HepG2 (cell line): ENCODE measurements around the gene CHID1. TPM values are rescaled to one million over a fixed set of nuclear protein-coding genes. Genes with fewer than 3 reads are reported as not detected.
A peak's percentile ranks its signal among the peaks of the same experiment; 100 is the strongest.

Experiments used
- AHDC1 ChIP-seq: sonication (generic); formaldehyde crosslinking; IDR thresholded peaks from 2 replicates; pipeline ENCODE4 v1.5.1; 2020; ENCODE audit warnings: mild to moderate bottlenecking, missing genetic modification reagents, borderline replicate concordance
- BORCS8-MEF2B ChIP-seq: sonication (generic); formaldehyde crosslinking; IDR thresholded peaks from 2 replicates; pipeline ENCODE4 v1.8.0; 2022; ENCODE audit warnings: mild to moderate bottlenecking, missing genetic modification reagents
- CBX5 ChIP-seq: sonication (generic); formaldehyde crosslinking; IDR thresholded peaks from 2 replicates; pipeline ENCODE4 v1.4.0; 2020; ENCODE audit warnings: missing genetic modification reagents, borderline replicate concordance
- ERF ChIP-seq: IDR thresholded peaks from 2 replicates; pipeline ENCODE4 v1.6.1; 2018; ENCODE audit warnings: missing biosample characterization, missing genetic modification reagents
- ESRRA ChIP-seq: sonication (generic); formaldehyde crosslinking; IDR thresholded peaks from 2 replicates; pipeline ENCODE4 v1.5.1; 2020; ENCODE audit warnings: mild to moderate bottlenecking, low read depth, missing genetic modification reagents
- GTF2F1 ChIP-seq: fragments of 150-350 bp; IDR thresholded peaks from 2 replicates; pipeline ENCODE4 v1.6.1; 2014; ENCODE audit warnings: low read length
- GTF3A ChIP-seq: sonication (generic); formaldehyde crosslinking; conservative IDR thresholded peaks from 2 replicates; pipeline ENCODE4 v1.4.0; 2020; ENCODE audit warnings: mild to moderate bottlenecking, missing genetic modification reagents
- NFIB ChIP-seq: sonication (generic); formaldehyde crosslinking; IDR thresholded peaks from 2 replicates; pipeline ENCODE4 v1.9.0; 2021; ENCODE audit warnings: missing genetic modification reagents, mild to moderate bottlenecking, borderline replicate concordance
- NPAS2 ChIP-seq: sonication (generic); formaldehyde crosslinking; IDR thresholded peaks from 2 replicates; pipeline ENCODE4 v1.8.0; 2022; ENCODE audit warnings: mild to moderate bottlenecking, missing genetic modification reagents, borderline replicate concordance
- PBX3 ChIP-seq: sonication (generic); formaldehyde crosslinking; IDR thresholded peaks from 2 replicates; pipeline ENCODE4 v1.8.1; 2023; ENCODE audit warnings: missing genetic modification reagents, inconsistent platforms, borderline replicate concordance
- RARA ChIP-seq: IDR thresholded peaks from 2 replicates; pipeline ENCODE4 v1.6.1; 2016; ENCODE audit warnings: missing genetic modification reagents, missing compliant biosample characterization
- RARG ChIP-seq: sonication (generic); formaldehyde crosslinking; IDR thresholded peaks from 2 replicates; pipeline ENCODE4 v1.4.0; 2020; ENCODE audit warnings: low read depth, mild to moderate bottlenecking, missing genetic modification reagents
- RFXANK ChIP-seq: IDR thresholded peaks from 2 replicates; pipeline ENCODE4 v1.6.1; 2016
- SAFB2 ChIP-seq: sonication (generic); formaldehyde crosslinking; IDR thresholded peaks from 2 replicates; pipeline ENCODE4 v1.5.1; 2020; ENCODE audit warnings: missing genetic modification reagents, low read depth, mild to moderate bottlenecking, borderline replicate concordance
- SETDB1 ChIP-seq: sonication (generic); formaldehyde crosslinking; IDR thresholded peaks from 2 replicates; pipeline ENCODE4 v1.5.1; 2020; ENCODE audit warnings: missing genetic modification reagents, mild to moderate bottlenecking, borderline replicate concordance
- THAP8 ChIP-seq: sonication (generic); formaldehyde crosslinking; IDR thresholded peaks from 2 replicates; pipeline ENCODE4 v1.5.1; 2020; ENCODE audit warnings: missing genetic modification reagents, mild to moderate bottlenecking, borderline replicate concordance
- ZFYVE20 ChIP-seq: sonication (generic); formaldehyde crosslinking; IDR thresholded peaks from 2 replicates; pipeline ENCODE4 v1.8.0; 2023; ENCODE audit warnings: low read depth, mild to moderate bottlenecking, moderate library complexity, missing genetic modification reagents, borderline replicate concordance
- ZNF138 ChIP-seq: sonication (generic); formaldehyde crosslinking; IDR thresholded peaks from 2 replicates; pipeline ENCODE4 v1.5.0; 2020; ENCODE audit warnings: mild to moderate bottlenecking, low read depth, missing genetic modification reagents
- ZNF556 ChIP-seq: sonication (generic); formaldehyde crosslinking; IDR thresholded peaks from 2 replicates; pipeline ENCODE4 v1.4.0; 2020; ENCODE audit warnings: mild to moderate bottlenecking, missing genetic modification reagents, borderline replicate concordance
- ZNF616 ChIP-seq: sonication (generic); formaldehyde crosslinking; IDR thresholded peaks from 2 replicates; pipeline ENCODE4 v1.5.0; 2020; ENCODE audit warnings: low read depth, mild to moderate bottlenecking, missing genetic modification reagents
- polyA plus RNA-seq, 8 experiments: library from polyadenylated mRNA; depleted of rRNA in 3 of 8; stranded (reverse) in 7 of 8; unstranded in 1 of 8; fragments of >200 nt; fragmentation: Illumina TruSeq in 4 of 8; extraction: Trizol in 4 of 8; gene quantifications; 2 replicates each; pipeline versions ENCODE4 v1.2.1 to v1.2.3, GENCODE V29; 2011 to 2016; ENCODE audit warnings: low read depth in 4 of 8, missing spikeins in 1 of 8, mixed read lengths in 1 of 8; ENCODE audit not compliant: insufficient read depth in 1 of 8
- total RNA-seq, 5 experiments: library from RNA; depleted of rRNA; stranded (reverse); fragments of >200 nt; fragmentation: Illumina TruSeq; extraction: Trizol; gene quantifications; 2 replicates each; pipeline ENCODE4 v1.2.3, GENCODE V29; 2016; ENCODE audit warnings: low read depth in 1 of 5

Gene CHID1
- total and polyA plus RNA-seq, 2 of the 13 experiments (the other 11 are each of a cell fraction or from before 2014, with no cell fraction given) = 65.1 to 93.6 TPM

GRCh38 chr11:914747-915501 lies 4.3 kb upstream of the CHID1 start (continued):
- no peak for TF ChIP-seq THAP8 (CRISPR knock-in tag)
- no peak for TF ChIP-seq PBX3 (CRISPR knock-in tag)
- peak; percentile 52; the same call in 1 of the 2 replicates for TF ChIP-seq ZNF556
- peak; percentile 96 for TF ChIP-seq ESRRA (CRISPR knock-in tag)
- TF ChIP-seq GTF3A = no peak
- no peak for TF ChIP-seq GTF2F1
- TF ChIP-seq CBX5 (CRISPR knock-in tag) = no peak; the same call in 1 of the 2 replicates
- TF ChIP-seq SAFB2 (CRISPR knock-in tag) = peak; percentile 86
- peak; percentile 85 for TF ChIP-seq ERF (CRISPR knock-in tag)
- TF ChIP-seq RFXANK (CRISPR knock-in tag) = no peak
- no peak for TF ChIP-seq BORCS8-MEF2B
- 0 out of 2 replicates have a peak, but pooled peaks have one; percentile 66 for TF ChIP-seq ZNF138 (CRISPR knock-in tag)
- no peak for TF ChIP-seq RARG (CRISPR knock-in tag)
- TF ChIP-seq RARA (CRISPR knock-in tag) = peak; percentile 87
- no peak for TF ChIP-seq ZFYVE20
- TF ChIP-seq ZNF616 = peak; percentile 52; the same call in 1 of the 2 replicates
- TF ChIP-seq AHDC1 = peak; percentile 55; the same call in 1 of the 2 replicates
- TF ChIP-seq NPAS2 (CRISPR knock-in tag) = no peak
- no peak for TF ChIP-seq NFIB (CRISPR knock-in tag)
- no peak for TF ChIP-seq SETDB1 (CRISPR knock-in tag)
